AG04449 (cell line): ENCODE data around the gene MRPL28.

Experiments used
- CTCF ChIA-PET: fragments of 350-600 bp; formaldehyde crosslinking; extraction: SDS; loops from one replicate; lab custom pipeline; 2021; ENCODE audit warnings: antibody characterized with exemption; lab: Yijun Ruan, JAX
- POLR2A ChIA-PET: fragments of 400-600, 350-600 bp; formaldehyde crosslinking; extraction: SDS; loops from one replicate; lab custom pipeline; 2020; ENCODE audit warnings: antibody characterized with exemption, inconsistent platforms; lab: Yijun Ruan, JAX
- DNase-seq: peaks from one replicate; pipeline ENCODE4 v3.0.0-alpha.2; 2010; ENCODE audit warnings: low read depth, low spot score
- H3K4me3 ChIP-seq: 2 replicates; pipeline ENCODE4 v1.5.1; 2011; ENCODE audit warnings: low read depth, mild to moderate bottlenecking, control low read depth, low read length
- CTCF ChIP-seq: IDR thresholded peaks from one replicate; pipeline ENCODE4 v1.5.1; 2011; ENCODE audit warnings: mild to moderate bottlenecking, moderate library complexity, low read length, control low read depth, inconsistent platforms; ENCODE audit not compliant: insufficient read depth; ENCODE audit errors: missing control alignments

The MRPL28 gene

DNA sequence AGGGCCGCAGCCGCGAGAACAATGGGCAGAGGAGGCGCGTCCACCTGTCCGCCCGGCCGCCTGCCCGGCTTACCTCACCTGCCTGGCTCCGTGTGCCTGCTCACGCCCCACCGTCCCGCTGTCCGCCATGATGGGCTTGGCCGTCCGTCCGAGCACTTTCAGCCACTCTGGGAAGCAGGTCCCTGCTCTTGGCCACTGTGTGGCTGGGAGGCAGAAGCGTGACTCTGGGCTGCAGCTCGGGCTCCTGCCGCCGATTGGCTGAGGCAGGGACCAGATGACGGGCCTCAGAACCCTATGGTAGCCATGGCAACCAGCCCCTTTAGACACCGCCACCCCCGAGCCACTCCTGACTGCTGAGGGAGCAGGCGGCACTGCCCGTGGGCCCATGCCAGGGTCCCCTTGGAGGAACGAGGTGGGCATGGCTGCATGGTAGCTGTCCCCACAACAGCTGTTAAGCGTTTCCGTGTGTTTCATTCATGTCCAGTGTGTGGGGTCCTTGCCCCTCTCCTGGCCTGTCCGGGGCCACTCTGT, 8.9 kb downstream of the MRPL28 start:
- POLR2A ChIA-PET, result no interaction called here
- H3K4me3 ChIP-seq, result no peak overlapping the region
- DNase-seq, result no peak
- TF ChIP-seq CTCF, result no peak
- CTCF ChIA-PET, result interaction anchor here (0.7 to 3.8 kb wide), 14 partner anchors 7 to 300 kb away, joined by 3 to 44 read pairs (median 4); partner anchors contain the start of genes AXIN1, MRPL28 and RHBDF1

- no peak for DNase-seq
- POLR2A ChIA-PET, result no interaction called here
- CTCF ChIA-PET, result interaction anchor here (1.0 to 3.8 kb wide), 4 partner anchors 10 to 296 kb away, joined by 4 to 44 read pairs (median 16); partner anchors contain the start of gene MRPL28
- H3K4me3 ChIP-seq, result no peak overlapping the region
- TF ChIP-seq CTCF, result no peak
Measured at GRCh38 chr16:360698-361336, 9.5 kb downstream of the MRPL28 start.

DNA sequence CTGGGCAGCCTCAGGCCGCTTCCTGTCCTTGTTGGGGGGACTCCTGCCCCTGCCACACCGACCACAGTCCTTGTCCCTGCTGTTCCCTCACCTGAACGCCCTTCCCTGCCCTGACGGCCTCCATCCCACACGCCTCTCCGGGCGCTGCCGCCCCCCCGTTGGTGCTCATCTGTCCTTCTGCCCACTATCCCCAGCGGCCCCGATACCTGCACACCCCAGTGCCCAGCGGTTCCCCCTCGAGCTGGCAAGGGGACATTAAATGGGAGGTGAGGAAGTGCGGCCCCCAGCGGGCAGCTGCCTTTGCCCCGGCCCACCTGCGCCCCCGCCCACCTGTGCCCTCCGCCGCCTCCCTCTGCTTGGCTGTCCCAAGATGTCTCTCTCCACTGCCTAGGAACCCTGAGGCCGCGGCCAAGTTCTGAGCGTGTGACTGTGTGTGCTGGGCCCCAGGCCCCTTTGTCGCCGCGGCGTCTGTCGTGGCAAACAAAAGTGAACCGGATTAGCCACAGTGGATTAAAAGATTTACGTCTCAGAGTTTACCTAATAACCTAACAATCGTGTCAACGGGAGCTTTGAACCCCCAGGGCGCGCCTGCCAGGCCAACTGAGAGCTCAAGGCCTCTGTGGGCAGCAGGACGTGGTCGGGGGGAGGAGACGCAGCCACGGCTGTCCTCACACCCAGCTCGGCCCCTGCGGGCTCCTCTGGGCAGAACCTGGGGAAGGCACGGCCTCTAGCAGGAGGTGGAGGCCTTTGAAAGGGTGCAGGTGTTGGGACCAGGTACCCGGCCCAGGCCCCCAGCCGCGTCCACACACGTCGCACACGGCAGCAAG, 10.3 kb downstream of the MRPL28 start:
- no peak for DNase-seq
- no peak for TF ChIP-seq CTCF
- H3K4me3 ChIP-seq, result no peak overlapping the region
- CTCF ChIA-PET, result interaction anchor here (3.8 kb wide), 1 partner anchor 254 kb away, joined by 44 read pairs; no protein-coding TSS in a partner anchor
- POLR2A ChIA-PET, result no interaction called here

DNA sequence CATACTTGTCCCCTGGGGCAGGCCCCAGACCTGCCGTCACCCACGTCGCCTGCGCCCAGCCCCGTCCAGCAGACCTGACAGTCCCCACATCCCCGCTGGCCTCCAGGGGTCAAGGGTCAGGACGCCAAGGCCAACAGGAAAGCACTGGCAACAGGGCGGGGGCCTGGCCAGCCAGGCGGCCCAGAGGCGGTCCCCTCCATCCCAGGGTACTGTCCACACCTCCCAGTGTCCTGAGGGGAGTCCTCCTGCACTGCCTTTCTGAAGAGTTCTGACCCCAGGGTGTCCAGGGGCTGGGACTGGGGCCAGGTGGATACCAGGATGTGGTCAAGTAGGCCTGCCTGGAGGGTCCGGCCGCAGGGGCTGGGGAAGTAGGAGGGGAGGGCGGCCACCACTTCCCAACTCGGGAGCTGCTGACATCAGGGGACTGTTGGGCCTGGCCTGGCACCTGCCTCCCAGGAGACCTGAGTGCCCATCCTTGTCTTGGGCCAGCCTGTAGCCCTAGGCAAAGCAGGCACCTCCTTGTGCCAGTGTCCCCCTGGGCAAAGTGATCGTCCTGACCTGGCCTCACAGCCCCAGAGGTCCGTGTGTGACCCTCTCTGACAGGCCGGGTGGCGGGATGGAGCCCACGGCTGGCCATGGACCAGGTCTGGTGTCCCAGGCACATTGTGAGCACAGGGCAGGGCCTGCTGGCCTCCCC, 11.1 kb downstream of the MRPL28 start:
- DNase-seq, result no peak
- ChIA-PET POLR2A (no interaction called here), CTCF (no interaction called here)
- H3K4me3 ChIP-seq, result no peak overlapping the region
- TF ChIP-seq CTCF, result no peak

GRCh38 chr16:356741-357140, 13.6 kb downstream of the MRPL28 start:
- no peak overlapping the region for H3K4me3 ChIP-seq
- POLR2A ChIA-PET, result no interaction called here
- DNase-seq, result no peak
- CTCF ChIA-PET, result interaction anchor here (1.6 to 1.9 kb wide), 3 partner anchors 239 to 260 kb away, joined by 4 to 8 read pairs (median 5); no protein-coding TSS in a partner anchor
- no peak for TF ChIP-seq CTCF
